Measurements from ENCODE around the gene MBNL1.

MBNL1 gene

DNA sequence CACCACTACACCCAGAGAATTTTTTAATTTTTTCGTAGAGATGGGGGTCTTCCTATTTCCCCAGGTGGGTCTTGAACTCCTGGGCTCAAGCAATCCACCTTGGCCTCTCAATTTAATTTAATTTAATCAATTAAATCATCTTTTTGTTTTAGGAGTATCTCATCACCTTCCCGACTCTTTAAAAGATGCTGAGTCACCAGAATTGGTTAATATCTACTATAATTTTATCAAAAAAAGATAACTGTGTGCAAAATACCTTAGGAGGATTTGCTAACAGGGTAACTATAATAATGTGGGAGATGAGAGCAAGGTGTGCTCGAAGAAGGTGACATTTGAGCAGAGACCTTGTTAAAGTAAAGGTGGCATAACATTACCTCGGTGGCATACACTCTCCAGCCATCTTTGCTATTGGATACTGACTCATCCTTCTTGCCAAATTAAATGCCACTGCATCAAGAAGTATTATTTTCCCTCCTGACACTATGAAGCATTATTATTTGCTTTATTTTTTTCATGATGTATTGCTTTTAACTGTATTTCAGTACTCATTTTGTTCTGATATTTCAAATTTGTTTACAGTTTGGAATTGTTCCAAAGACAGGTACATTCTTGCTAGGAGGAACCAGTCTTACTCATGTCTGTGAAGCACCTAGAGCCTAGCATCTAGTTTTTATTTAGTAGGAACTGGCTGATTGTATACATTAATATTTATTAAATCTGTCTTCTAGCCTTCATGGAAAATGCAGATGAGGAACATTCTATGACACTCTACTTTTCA, 200.7 kb downstream of the MBNL1 start:
- TF ChIP-seq, protein P1, sequence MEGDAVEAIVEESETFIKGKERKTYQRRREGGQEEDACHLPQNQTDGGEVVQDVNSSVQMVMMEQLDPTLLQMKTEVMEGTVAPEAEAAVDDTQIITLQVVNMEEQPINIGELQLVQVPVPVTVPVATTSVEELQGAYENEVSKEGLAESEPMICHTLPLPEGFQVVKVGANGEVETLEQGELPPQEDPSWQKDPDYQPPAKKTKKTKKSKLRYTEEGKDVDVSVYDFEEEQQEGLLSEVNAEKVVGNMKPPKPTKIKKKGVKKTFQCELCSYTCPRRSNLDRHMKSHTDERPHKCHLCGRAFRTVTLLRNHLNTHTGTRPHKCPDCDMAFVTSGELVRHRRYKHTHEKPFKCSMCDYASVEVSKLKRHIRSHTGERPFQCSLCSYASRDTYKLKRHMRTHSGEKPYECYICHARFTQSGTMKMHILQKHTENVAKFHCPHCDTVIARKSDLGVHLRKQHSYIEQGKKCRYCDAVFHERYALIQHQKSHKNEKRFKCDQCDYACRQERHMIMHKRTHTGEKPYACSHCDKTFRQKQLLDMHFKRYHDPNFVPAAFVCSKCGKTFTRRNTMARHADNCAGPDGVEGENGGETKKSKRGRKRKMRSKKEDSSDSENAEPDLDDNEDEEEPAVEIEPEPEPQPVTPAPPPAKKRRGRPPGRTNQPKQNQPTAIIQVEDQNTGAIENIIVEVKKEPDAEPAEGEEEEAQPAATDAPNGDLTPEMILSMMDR (IDR thresholded peaks at IDR 0.05) = no peak

DNA sequence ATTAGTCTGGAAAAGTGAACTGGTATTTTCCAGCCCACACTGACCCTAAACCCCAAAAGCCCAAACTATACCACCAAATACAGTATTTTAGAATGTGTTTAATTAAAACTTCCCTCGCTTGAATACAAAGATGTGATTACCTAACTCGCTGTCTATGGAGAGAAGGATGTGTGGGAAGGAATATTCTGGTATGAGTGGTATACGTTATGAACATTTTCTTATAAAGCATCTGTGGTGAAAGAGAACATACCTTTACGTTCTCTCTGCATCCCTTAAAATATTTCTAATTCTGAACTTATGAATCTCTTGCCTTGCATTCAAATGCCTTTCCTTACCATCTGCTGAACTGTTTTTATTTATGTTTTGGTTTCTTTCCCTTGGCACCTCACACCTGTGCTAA, 201.4 kb downstream of the MBNL1 start:
- TF ChIP-seq, protein P1 (IDR thresholded peaks at IDR 0.05) = no peak

GRCh38 chr3:152470893-152471292, 202.2 kb downstream of the MBNL1 start:
- TF ChIP-seq, protein P1 (IDR thresholded peaks at IDR 0.05) = no peak

- TF ChIP-seq, protein P1 (IDR thresholded peaks at IDR 0.05) = peak; percentile 77
Measured at GRCh38 chr3:152471814-152472671, 203.3 kb downstream of the MBNL1 start.

DNA sequence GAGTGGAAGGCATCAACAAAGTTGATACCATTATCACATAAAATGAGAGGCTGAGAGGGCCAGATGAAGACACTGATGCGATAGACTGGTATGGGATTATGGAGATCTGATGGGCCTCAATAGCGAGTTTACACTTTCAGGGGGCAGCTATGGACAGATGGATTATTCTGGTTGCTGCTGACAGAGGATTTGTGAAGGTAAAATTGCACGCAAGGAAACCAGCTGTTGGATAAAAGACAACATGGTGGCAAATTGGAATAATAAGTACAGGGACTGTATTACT, 203.9 kb downstream of the MBNL1 start:
- TF ChIP-seq, protein P1 (IDR thresholded peaks at IDR 0.05) = no peak

GRCh38 chr3:152474585-152474984, 205.9 kb downstream of the MBNL1 start:
- TF ChIP-seq, protein P1 (IDR thresholded peaks at IDR 0.05) = peak; percentile 85

DNA sequence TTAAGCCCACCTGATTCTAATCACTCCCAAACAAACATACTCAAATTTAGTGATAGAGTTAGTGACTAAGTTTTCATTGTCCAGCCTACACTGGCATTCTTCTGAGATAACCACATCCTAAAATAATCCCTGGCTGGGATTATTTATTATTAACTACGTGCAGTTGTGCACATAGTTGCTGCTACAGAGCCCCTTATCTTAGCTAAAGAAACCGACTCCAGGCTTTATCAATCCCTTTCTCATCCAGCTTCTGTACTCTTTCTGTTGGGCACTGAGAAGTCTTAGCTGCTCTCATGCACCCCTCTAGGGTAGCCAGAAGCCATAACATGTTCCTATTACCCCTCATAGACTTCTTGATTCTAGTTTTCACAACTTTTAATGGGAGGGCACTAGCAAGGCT, 208.7 kb downstream of the MBNL1 start:
- TF ChIP-seq, protein P1 (IDR thresholded peaks at IDR 0.05) = no peak

Data from LNCAP (cell line).